IPS DF 4.7 (cell line): ENCODE measurements around the gene SEC61B.

Experiments used
- DNase-seq: peaks from one replicate; pipeline ENCODE4 v3.0.0-alpha.2; 2013; ENCODE audit warnings: low spot score; ENCODE audit errors: extremely low read depth

Gene SEC61B

DNA sequence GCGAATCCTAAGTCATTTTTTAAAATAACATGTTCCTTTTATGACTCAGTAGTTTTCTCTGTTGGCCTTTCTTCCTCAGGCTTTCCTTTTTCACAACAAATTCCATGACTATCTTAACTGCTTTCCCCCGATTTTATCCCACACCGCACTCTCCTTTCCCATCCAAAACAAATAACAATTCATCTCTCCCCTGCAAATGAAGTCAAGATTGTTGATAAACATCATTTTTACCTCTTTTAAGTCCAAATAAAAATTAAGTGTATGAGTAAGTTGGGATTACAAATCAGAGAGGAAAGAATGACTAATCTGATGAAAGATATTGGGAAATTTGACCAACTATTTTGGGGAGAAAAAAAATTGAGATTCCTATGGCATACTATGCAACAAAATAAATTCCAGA, 47.3 kb downstream of the SEC61B start:
- DNase-seq: no peak

GRCh38 chr9:99270491-99270890, 48.4 kb downstream of the SEC61B start:
- no peak for DNase-seq

- no peak for DNase-seq
These were observed 50.8 kb downstream of the SEC61B start for GRCh38 chr9:99272836-99273235.

DNA sequence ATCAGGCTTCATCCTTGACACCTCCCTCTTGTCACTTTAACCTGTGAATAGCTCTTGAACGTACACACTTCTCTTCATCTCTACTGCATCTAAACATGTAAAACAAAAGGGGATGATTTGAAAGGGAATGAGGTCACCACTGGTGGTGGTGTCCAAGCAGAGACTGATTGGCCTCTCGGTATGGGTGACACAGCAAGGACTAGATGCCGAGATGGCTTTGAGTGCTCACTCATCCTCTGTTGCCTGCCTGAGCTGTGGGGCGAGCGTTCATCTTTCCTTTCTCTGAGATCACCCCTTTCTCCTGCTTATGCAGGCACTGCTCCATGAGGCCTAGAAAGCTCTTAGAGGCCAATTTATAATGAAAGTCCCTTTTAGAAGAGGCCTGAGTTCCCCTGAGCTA, 51.9 kb downstream of the SEC61B start:
- no peak for DNase-seq

DNA sequence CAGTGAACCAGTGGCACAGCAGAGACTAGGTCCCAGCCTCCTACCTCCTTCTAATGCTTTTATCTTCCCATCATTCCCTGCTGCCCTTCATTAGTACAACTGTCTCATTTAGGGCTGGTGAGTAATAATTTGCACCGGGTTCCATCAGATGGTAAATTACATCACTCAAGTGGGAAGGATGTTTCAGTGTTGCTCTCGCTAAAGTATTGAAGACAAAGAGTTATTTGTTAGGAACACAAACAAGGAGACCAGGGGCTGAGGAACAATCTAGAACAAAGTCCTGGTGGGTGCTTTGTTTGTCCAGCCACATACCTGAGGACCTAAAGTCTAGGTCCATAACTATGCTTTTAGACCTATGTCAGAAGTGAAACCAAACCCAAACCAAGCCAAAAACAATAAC, 52.4 kb downstream of the SEC61B start:
- DNase-seq: no peak
